B cell (primary cell): ENCODE data around the gene FOXF1. TPM values are rescaled to one million over a fixed set of nuclear protein-coding genes. Genes with fewer than 3 reads are reported as not detected.

Source experiments
- ATAC-seq: fragments of 200-7000 bp; cut with Tn5 transposase; one replicate; pipeline ENCODE4 v1.10.0; 2021; ENCODE audit warnings: low read depth, mild to moderate bottlenecking, moderate number of reproducible peaks, moderate library complexity
- CTCF ChIA-PET: fragments of 350-600 bp; sonication (Branson Sonifier 250); formaldehyde crosslinking; loops from one replicate; lab custom pipeline; 2021; ENCODE audit warnings: antibody characterized with exemption, inconsistent platforms; lab: Charles Lee
- POLR2A ChIA-PET: fragments of 350-600 bp; sonication (Branson Sonifier 250); formaldehyde crosslinking; loops from one replicate; lab custom pipeline; 2021; ENCODE audit warnings: antibody characterized with exemption; lab: Charles Lee
- DNase-seq: peaks from one replicate; pipeline ENCODE4 v3.0.0; 2013
- H2AFZ ChIP-seq: 2 replicates; pipeline ENCODE4 v1.6.1; 2012; ENCODE audit warnings: mild to moderate bottlenecking, low read depth, low read length; ENCODE audit not compliant: insufficient read depth, poor library complexity, severe bottlenecking
- H3K27ac ChIP-seq, 2 donors: 1 replicate in 1 of 2; 2 replicates in 1 of 2; pipeline ENCODE4 v1.5.1; 2012 to 2013; ENCODE audit warnings: low read length in 2 of 2, mild to moderate bottlenecking in 2 of 2, moderate library complexity in 1 of 2
- H3K27me3 ChIP-seq, 4 experiments: fragments of 200-600 bp in 1 of 4; sonication (generic) in 1 of 4; replicated peaks in 1 of 4; 1 replicate in 2 of 4; 2 replicates in 2 of 4; pipeline versions ENCODE4 v1.6.1 to v1.7.0; 2013 to 2016; ENCODE audit warnings: low read length in 3 of 4, mild to moderate bottlenecking in 2 of 4, mixed read lengths in 1 of 4, moderate library complexity in 1 of 4; ENCODE audit not compliant: insufficient read depth in 4 of 4, control insufficient read depth in 3 of 4; ENCODE audit errors: control extremely low read depth in 1 of 4
- H3K36me3 ChIP-seq, 2 experiments: replicated peaks in 1 of 2; 1 replicate in 1 of 2; 2 replicates in 1 of 2; pipeline versions ENCODE4 v1.6.1 to v1.7.1; 2013; ENCODE audit warnings: low read length in 1 of 2; ENCODE audit not compliant: insufficient read depth in 2 of 2, control insufficient read depth in 1 of 2; ENCODE audit errors: control extremely low read depth in 1 of 2, extremely low read depth in 1 of 2
- H3K4me1 ChIP-seq, 2 donors: fragments of 200-600 bp in 1 of 2; sonication (generic) in 1 of 2; 1 replicate in 1 of 2; 2 replicates in 1 of 2; pipeline versions ENCODE4 v1.5.1 to v1.6.1; 2013 to 2017; ENCODE audit warnings: low read length in 2 of 2; ENCODE audit not compliant: control insufficient read depth in 2 of 2, insufficient read depth in 2 of 2
- H3K4me2 ChIP-seq: replicated peaks from 2 replicates; pipeline ENCODE3; 2012; ENCODE audit warnings: mild to moderate bottlenecking, low read depth, low read length; ENCODE audit not compliant: poor library complexity, severe bottlenecking
- H3K4me3 ChIP-seq, 5 experiments: fragments of 200-600 bp in 1 of 5; sonication (generic) in 1 of 5; 1 replicate in 3 of 5; 2 replicates in 2 of 5; pipeline versions ENCODE4 v1.5.1 to v1.7.0; 2011 to 2016; ENCODE audit warnings: low read length in 4 of 5, mild to moderate bottlenecking in 4 of 5, low read depth in 2 of 5, control low read depth in 1 of 5, moderate library complexity in 1 of 5; ENCODE audit not compliant: insufficient read depth in 1 of 5; ENCODE audit errors: control extremely low read depth in 1 of 5, extremely low read depth in 1 of 5
- H3K79me2 ChIP-seq: fragments of 200-600 bp; sonication (generic); one replicate; pipeline ENCODE4 v1.6.0; 2016; ENCODE audit warnings: low read length; ENCODE audit not compliant: control insufficient read depth, insufficient read depth
- H3K9ac ChIP-seq: fragments of 200-600 bp; sonication (generic); 2 replicates; pipeline ENCODE4 v1.6.1; 2017; ENCODE audit warnings: mild to moderate bottlenecking, low read length, moderate library complexity
- H3K9me3 ChIP-seq, 3 donors: one replicate each; pipeline versions ENCODE4 v1.6.1 to v1.7.1; 2013; ENCODE audit warnings: low read length in 2 of 3; ENCODE audit not compliant: control insufficient read depth in 2 of 3, insufficient read depth in 1 of 3; ENCODE audit errors: control extremely low read depth in 1 of 3
- H4K20me1 ChIP-seq: 2 replicates; pipeline ENCODE4 v1.6.0; 2012; ENCODE audit warnings: mild to moderate bottlenecking, low read length; ENCODE audit not compliant: insufficient read depth, control insufficient read depth, poor library complexity, severe bottlenecking
- H3K27ac Mint-ChIP-seq: one replicate; pipeline ENCODE4 v1.8.0; 2021; ENCODE audit warnings: mixed read lengths
- H3K27me3 Mint-ChIP-seq: one replicate; pipeline ENCODE4 v1.8.0; 2021; ENCODE audit warnings: mixed read lengths
- H3K4me1 Mint-ChIP-seq: one replicate; pipeline ENCODE4 v1.8.0; 2021; ENCODE audit warnings: mixed read lengths
- H3K4me3 Mint-ChIP-seq: one replicate; pipeline ENCODE4 v1.8.0; 2021; ENCODE audit warnings: mixed read lengths
- H3K9me3 Mint-ChIP-seq: one replicate; pipeline ENCODE4 v1.8.0; 2022; ENCODE audit warnings: mixed read lengths; ENCODE audit not compliant: insufficient read depth
- CTCF ChIP-seq: fragments of 200-600 bp; IDR thresholded peaks from one replicate; pipeline ENCODE4 v1.8.0; 2022; ENCODE audit warnings: antibody characterized with exemption, mild to moderate bottlenecking
- EZH2 ChIP-seq: IDR thresholded peaks from 2 replicates; pipeline ENCODE4 v1.6.1; 2012; ENCODE audit warnings: borderline replicate concordance, low read depth, mild to moderate bottlenecking, moderate library complexity, low read length; ENCODE audit not compliant: insufficient read depth, poor library complexity, severe bottlenecking
- WGBS: methylation state at CpG from one replicate; pipeline ENCODE4 v1.1.5; 2013; ENCODE audit warnings: missing lambda C conversion rate; ENCODE audit not compliant: insufficient coverage; 5-methylcytosine and 5-hydroxymethylcytosine counted together
- intact Hi-C: fragments of 100-400 bp; cut with micrococcal nuclease; formaldehyde crosslinking; loops from one replicate; pipeline ENCODE4 v1.10.0; 2022
- polyA plus RNA-seq: library from polyadenylated mRNA; depleted of rRNA; stranded (reverse); fragments of >200 nt; gene quantifications from 2 replicates; pipeline ENCODE4 v1.2.3, GENCODE V29; 2012
- total RNA-seq, 2 donors: library from RNA; stranded (reverse); fragments of 120-200 nt in 1 of 2; gene quantifications; 1 replicate in 1 of 2; 2 replicates in 1 of 2; pipeline versions ENCODE4 v1.2.3 to v1.2.4, GENCODE V29; 2013 to 2022

Gene FOXF1
- total and polyA plus RNA-seq, 2 donors (not counting 1 experiment from before 2014, with no cell fraction given) = not detected

- H3K36me3 ChIP-seq = no peaks in the 10 kb centered on the region
- no peak for TF ChIP-seq CTCF
- TF ChIP-seq EZH2 = no peak
- peak overlapping the region; percentile 71 for H2AFZ ChIP-seq
- DNase-seq (peak; percentile 47), ATAC-seq (peak; percentile 23)
- peak overlapping the region; percentile 69 for H3K9ac ChIP-seq
- H3K9me3 ChIP-seq = peaks cover 0 to 25% (median 1%) of the 10 kb centered on the region in 3 donors
- H3K79me2 ChIP-seq = no peaks in the 10 kb centered on the region
- H3K4me1 ChIP-seq = peaks cover 46 to 62% of the 10 kb centered on the region in 2 donors
- ChIA-PET CTCF (no interaction called here), POLR2A (no interaction called here)
- H4K20me1 ChIP-seq = no peaks in the 10 kb centered on the region
- H3K27me3 Mint-ChIP-seq = peaks cover 57% of the 10 kb centered on the region
- H3K27me3 ChIP-seq = peaks cover 0 to 84% (median 54%) of the 10 kb centered on the region in 4 experiments
- intact Hi-C loops = loop anchor here (5.0 kb wide), 1 partner anchor 57 kb away; the partner anchor contains the start of gene FOXC2
- H3K9me3 Mint-ChIP-seq = no peaks in the 10 kb centered on the region
- H3K27ac ChIP-seq = no peak overlapping the region
- no peak overlapping the region for H3K27ac Mint-ChIP-seq
- peak overlapping the region; percentile 96 for H3K4me2 ChIP-seq
- peaks cover 35% of the 10 kb centered on the region for H3K4me1 Mint-ChIP-seq
- under 1% methylated on average over 65 of the region's 84 CpGs for WGBS
- peak overlapping the region; percentile 98 for H3K4me3 Mint-ChIP-seq
- peak overlapping the region in 4 of 5 experiments; percentile 42 to 68 (median 62) for H3K4me3 ChIP-seq
Measured at GRCh38 chr16:86509759-86510464, 415 bp upstream of the FOXF1 start.
